Measurements from ENCODE around the gene OLFML3.
"Not testable (repeated sequence)": the region's sequence is repeated elsewhere in the genome, so short reads cannot be mapped to it uniquely, and the experiment has no call there.

OLFML3 gene

DNA sequence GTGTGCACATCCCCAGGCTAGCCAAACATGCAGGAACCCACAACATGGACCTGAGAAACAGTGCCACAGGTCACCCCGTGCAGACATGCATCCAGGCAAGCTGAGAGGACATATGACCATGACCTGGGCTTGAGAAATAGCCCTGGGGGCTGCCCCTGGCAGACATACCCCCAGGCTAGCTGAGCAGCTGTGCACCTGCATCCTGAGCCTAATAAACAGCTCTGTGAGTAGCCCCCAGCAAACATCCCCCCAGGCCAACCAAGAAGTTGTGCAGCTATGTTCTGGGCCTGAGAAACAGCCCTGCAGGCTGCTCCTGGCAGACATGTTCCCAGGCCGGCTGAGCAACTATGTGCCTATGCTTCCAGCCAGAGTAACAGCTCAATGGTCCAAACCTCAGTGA, 14.5 kb downstream of the OLFML3 start:
- H3K27me3 ChIP-seq (replicated peaks; ENCODE audit: control insufficient read depth, insufficient read depth, low read length), result no peaks in the 10 kb centered on the region
- H3K9ac ChIP-seq (ENCODE audit: low read length), result no peak overlapping the region
- no peak overlapping the region for H3K4me3 ChIP-seq (ENCODE audit: low read length)
- no peaks in the 10 kb centered on the region for H3K36me3 ChIP-seq (ENCODE audit: control insufficient read depth, insufficient read depth, low read length, severe bottlenecking)
- no peak for DNase-seq (ENCODE audit: low read depth)
- no peaks in the 10 kb centered on the region for H3K4me1 ChIP-seq (ENCODE audit: control insufficient read depth, insufficient read depth, low read length)
- peaks cover 23% of the 10 kb centered on the region for H3K9me3 ChIP-seq (ENCODE audit: control insufficient read depth, low read length)

DNA sequence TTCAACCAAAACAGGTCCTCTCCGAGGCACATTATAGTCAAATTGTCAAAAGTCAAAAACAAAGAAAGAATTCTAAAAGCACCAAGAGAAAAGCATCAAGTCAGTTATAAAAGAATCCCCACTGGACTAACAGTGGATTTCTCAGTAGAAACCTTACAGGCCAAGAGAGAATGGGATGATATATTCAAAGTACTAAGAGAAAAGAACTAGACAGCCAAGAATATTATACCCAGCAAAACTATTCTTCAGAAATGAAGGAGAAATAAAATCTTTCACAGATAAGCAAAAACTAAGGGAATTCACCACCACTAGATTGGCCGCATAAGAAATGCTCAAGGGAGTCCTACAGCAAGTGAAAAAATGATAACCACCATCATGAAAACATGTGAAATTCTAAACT, 16.1 kb downstream of the OLFML3 start:
- Histone ChIP-seq H3K27me3 (replicated peaks; ENCODE audit: control insufficient read depth, insufficient read depth, low read length) (no peaks in the 10 kb centered on the region), H3K4me1 (ENCODE audit: control insufficient read depth, insufficient read depth, low read length) (no peaks in the 10 kb centered on the region), H3K36me3 (ENCODE audit: control insufficient read depth, insufficient read depth, low read length, severe bottlenecking) (no peaks in the 10 kb centered on the region), H3K9me3 (ENCODE audit: control insufficient read depth, low read length) (peaks cover 21% of the 10 kb centered on the region), H3K4me3 (ENCODE audit: low read length) (no peak overlapping the region), H3K9ac (ENCODE audit: low read length) (no peak overlapping the region)
- DNase-seq (ENCODE audit: low read depth), result no peak

DNA sequence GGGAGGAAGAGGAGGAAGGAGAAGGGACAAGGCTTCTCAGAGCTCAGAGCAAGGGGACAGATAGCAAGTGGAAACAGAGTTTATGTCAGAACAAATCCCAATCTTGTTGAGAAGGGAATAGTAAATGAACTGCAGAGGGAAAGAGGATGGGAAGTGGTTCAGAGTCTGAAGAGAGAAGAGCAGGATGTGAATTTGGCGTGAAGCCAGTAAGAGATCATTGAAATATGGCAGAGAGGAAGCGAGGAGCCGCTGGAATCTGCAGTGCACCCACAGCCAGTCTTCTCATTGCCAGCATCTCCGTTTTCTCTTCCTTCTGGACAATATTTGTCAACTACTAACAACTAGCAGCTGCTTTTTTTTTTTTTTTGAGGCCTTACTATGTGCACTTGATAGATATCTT, 19.1 kb downstream of the OLFML3 start:
- H3K36me3 ChIP-seq (ENCODE audit: control insufficient read depth, insufficient read depth, low read length, severe bottlenecking), result no peaks in the 10 kb centered on the region
- H3K9ac ChIP-seq (ENCODE audit: low read length), result no peak overlapping the region
- peaks cover 21% of the 10 kb centered on the region for H3K9me3 ChIP-seq (ENCODE audit: control insufficient read depth, low read length)
- no peak for DNase-seq (ENCODE audit: low read depth)
- no peak overlapping the region for H3K4me3 ChIP-seq (ENCODE audit: low read length)
- no peaks in the 10 kb centered on the region for H3K27me3 ChIP-seq (replicated peaks; ENCODE audit: control insufficient read depth, insufficient read depth, low read length)
- H3K4me1 ChIP-seq (ENCODE audit: control insufficient read depth, insufficient read depth, low read length), result peaks cover 12% of the 10 kb centered on the region

DNA sequence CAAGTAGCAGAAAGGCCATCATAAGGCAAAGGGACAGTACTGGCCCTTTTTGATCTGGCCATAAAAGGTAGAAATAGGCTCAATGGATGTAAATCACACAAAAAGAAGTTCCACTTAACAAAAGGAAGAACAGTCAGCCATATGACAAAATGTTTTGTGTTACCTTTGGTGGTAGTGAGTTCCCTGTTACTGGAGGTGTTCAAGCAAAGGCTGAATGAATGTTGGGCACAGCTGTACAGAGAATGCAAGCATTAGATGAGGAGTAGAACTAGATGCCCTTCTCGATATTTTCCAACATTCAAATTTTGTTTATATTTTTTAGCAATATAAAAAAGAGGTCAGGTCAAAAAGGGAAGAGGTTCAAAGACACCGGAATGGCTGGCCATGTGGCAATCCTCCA, 20.0 kb downstream of the OLFML3 start:
- Histone ChIP-seq H3K4me3 (ENCODE audit: low read length) (no peak overlapping the region), H3K36me3 (ENCODE audit: control insufficient read depth, insufficient read depth, low read length, severe bottlenecking) (no peaks in the 10 kb centered on the region)
- no peak for DNase-seq (ENCODE audit: low read depth)

DNA sequence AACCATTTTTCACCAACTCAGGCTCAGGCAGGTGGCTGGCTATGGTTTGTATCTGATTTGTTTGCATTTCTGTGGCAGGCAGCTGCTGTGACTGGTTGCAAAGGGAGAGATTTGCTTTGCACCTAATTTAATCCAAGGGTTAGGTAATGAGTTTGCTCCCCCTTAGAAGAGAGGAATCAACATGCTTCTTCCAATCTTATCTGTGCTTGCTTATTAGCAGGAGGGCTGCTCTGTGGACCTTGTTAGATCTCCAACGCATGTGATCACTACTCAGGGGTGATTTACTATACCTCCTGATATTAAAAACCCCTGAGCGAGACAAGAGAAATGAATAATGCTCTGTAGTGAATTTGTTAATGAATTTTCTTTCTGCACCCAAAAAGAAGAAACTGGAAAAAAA, 20.5 kb downstream of the OLFML3 start:
- no peak overlapping the region for H3K9ac ChIP-seq (ENCODE audit: low read length)
- H3K36me3 ChIP-seq (ENCODE audit: control insufficient read depth, insufficient read depth, low read length, severe bottlenecking), result no peaks in the 10 kb centered on the region
- peaks cover 14% of the 10 kb centered on the region for H3K4me1 ChIP-seq (ENCODE audit: control insufficient read depth, insufficient read depth, low read length)
- no peaks in the 10 kb centered on the region for H3K27me3 ChIP-seq (replicated peaks; ENCODE audit: control insufficient read depth, insufficient read depth, low read length)
- no peak overlapping the region for H3K4me3 ChIP-seq (ENCODE audit: low read length)
- peaks cover 18% of the 10 kb centered on the region for H3K9me3 ChIP-seq (ENCODE audit: control insufficient read depth, low read length)
- no peak for DNase-seq (ENCODE audit: low read depth)

More for the DNA sequence above, 20.0 kb downstream of the OLFML3 start:
- peaks cover 14% of the 10 kb centered on the region for H3K4me1 ChIP-seq (ENCODE audit: control insufficient read depth, insufficient read depth, low read length)
- peaks cover 21% of the 10 kb centered on the region for H3K9me3 ChIP-seq (ENCODE audit: control insufficient read depth, low read length)
- no peak overlapping the region for H3K9ac ChIP-seq (ENCODE audit: low read length)
- no peaks in the 10 kb centered on the region for H3K27me3 ChIP-seq (replicated peaks; ENCODE audit: control insufficient read depth, insufficient read depth, low read length)

DNA sequence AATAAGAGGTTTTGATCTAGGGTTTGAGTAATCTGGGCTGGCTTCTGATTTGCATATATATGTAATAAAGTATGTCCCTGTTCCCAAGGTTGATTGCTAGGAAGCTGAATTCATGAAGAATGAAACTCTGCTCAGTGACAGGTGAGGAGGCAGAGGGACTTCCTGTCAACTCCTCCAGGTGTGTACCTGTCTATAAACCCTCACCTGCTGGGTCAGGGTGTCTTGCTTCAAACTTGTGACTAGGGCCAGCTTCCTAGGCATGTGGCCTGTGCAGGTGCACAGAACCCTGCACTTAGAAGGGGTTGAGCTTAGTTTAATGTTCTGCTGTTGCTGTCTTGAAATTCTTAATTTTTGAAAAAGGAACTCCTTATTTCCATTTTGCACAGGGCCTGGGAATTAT, 21.1 kb downstream of the OLFML3 start:
- peaks cover 12% of the 10 kb centered on the region for H3K9me3 ChIP-seq (ENCODE audit: control insufficient read depth, low read length)
- no peaks in the 10 kb centered on the region for H3K27me3 ChIP-seq (replicated peaks; ENCODE audit: control insufficient read depth, insufficient read depth, low read length)
- no peak for DNase-seq (ENCODE audit: low read depth)
- H3K9ac ChIP-seq (ENCODE audit: low read length), result no peak overlapping the region
- peaks cover 14% of the 10 kb centered on the region for H3K4me1 ChIP-seq (ENCODE audit: control insufficient read depth, insufficient read depth, low read length)
- H3K4me3 ChIP-seq (ENCODE audit: low read length), result no peak overlapping the region
- H3K36me3 ChIP-seq (ENCODE audit: control insufficient read depth, insufficient read depth, low read length, severe bottlenecking), result no peaks in the 10 kb centered on the region

DNA sequence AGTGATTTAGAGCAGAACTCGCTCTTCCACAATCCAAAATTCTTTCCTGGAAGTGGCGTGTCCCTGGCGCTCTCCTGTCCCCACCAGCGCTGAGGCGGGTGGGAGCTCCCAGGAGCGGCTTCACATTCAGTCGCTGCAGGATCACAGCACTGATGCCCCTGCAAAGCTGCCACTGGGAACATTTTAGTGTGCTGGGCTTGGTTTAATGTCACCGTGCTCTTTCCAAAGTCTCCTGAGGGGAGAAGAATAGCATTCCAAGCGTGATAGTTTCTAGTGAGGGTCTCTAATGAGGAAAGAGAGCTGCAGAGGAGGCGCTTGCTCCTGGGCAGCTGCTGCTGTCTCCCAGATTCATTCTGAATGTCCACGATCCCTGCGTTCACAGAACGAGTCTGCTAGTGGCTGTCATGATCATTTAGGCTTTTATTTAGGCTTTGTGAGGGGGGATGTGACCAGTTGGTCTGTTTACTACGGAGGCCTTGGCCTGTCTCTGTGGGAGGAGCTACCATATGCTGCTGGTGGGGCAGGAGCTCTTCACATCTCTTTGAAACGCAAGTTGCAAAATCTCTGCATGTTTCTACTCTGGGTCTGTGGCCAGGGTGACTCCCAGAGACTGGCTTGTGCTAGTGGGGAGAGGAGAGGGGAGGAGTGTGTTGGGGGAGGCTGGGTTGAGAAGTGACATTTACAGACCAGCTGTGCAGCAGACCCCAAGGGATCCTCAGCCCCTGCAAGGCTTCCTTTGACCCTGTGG, 23.4 kb downstream of the OLFML3 start:
- peak overlapping the region; percentile 6 for H3K4me3 ChIP-seq (ENCODE audit: low read length)
- H3K4me1 ChIP-seq (ENCODE audit: control insufficient read depth, insufficient read depth, low read length), result peaks cover 14% of the 10 kb centered on the region
- no peak overlapping the region for H3K9ac ChIP-seq (ENCODE audit: low read length)
- no peaks in the 10 kb centered on the region for H3K9me3 ChIP-seq (ENCODE audit: control insufficient read depth, low read length)
- H3K36me3 ChIP-seq (ENCODE audit: control insufficient read depth, insufficient read depth, low read length, severe bottlenecking), result no peaks in the 10 kb centered on the region
- peak; percentile 76 for DNase-seq (ENCODE audit: low read depth)
- no peaks in the 10 kb centered on the region for H3K27me3 ChIP-seq (replicated peaks; ENCODE audit: control insufficient read depth, insufficient read depth, low read length)

DNA sequence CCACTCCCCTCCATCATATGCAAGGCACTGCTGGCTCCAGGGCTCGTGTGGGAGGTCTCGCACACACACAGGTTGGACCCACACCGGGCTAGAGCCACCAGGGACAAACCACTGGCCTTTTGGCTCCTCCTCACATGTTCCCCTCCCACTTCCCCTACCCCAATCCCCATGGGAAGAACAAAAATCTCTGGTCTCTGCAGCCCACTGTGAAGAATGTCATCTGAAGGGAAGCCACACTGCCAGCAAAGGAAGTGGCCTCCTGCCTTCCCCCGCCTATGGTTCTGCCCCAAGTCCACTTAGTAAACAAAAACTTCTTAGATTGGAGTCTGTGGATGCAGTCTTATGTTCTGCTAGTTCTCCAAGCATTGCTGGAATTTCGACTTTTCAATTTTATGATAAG, 24.2 kb downstream of the OLFML3 start:
- H3K9me3 ChIP-seq (ENCODE audit: control insufficient read depth, low read length), result no peaks in the 10 kb centered on the region
- peaks cover 16% of the 10 kb centered on the region for H3K4me1 ChIP-seq (ENCODE audit: control insufficient read depth, insufficient read depth, low read length)
- no peak overlapping the region for H3K4me3 ChIP-seq (ENCODE audit: low read length)
- no peaks in the 10 kb centered on the region for H3K27me3 ChIP-seq (replicated peaks; ENCODE audit: control insufficient read depth, insufficient read depth, low read length)
- no peak overlapping the region for H3K9ac ChIP-seq (ENCODE audit: low read length)
- H3K36me3 ChIP-seq (ENCODE audit: control insufficient read depth, insufficient read depth, low read length, severe bottlenecking), result no peaks in the 10 kb centered on the region
- no peak for DNase-seq (ENCODE audit: low read depth)

DNA sequence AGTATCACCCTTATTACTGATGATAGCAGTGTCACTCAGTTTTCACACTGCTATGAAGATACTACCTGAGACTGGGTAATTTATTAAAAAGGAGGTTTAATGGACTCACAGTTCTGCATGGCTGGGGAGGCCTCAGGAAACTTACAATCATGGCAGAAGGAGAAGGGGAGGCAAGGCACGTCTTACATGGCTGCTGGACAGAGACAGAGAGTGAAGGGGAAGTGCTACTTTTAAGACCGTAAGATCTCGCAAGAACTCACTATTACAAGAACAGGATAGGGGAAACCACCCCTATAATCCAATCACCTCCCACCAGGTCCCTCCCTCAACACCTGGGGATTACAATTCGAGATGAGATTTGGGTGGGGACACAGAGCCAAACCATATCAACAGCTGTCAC, 27.6 kb downstream of the OLFML3 start:
- not testable (repeated sequence) for H3K4me3 ChIP-seq (ENCODE audit: low read length); DNase-seq (ENCODE audit: low read depth); H3K9me3 ChIP-seq (ENCODE audit: control insufficient read depth, low read length); H3K27me3 ChIP-seq (replicated peaks; ENCODE audit: control insufficient read depth, insufficient read depth, low read length); H3K9ac ChIP-seq (ENCODE audit: low read length); H3K36me3 ChIP-seq (ENCODE audit: control insufficient read depth, insufficient read depth, low read length, severe bottlenecking)
- H3K4me1 ChIP-seq (ENCODE audit: control insufficient read depth, insufficient read depth, low read length), result peaks cover 30% of the 10 kb centered on the region

DNA sequence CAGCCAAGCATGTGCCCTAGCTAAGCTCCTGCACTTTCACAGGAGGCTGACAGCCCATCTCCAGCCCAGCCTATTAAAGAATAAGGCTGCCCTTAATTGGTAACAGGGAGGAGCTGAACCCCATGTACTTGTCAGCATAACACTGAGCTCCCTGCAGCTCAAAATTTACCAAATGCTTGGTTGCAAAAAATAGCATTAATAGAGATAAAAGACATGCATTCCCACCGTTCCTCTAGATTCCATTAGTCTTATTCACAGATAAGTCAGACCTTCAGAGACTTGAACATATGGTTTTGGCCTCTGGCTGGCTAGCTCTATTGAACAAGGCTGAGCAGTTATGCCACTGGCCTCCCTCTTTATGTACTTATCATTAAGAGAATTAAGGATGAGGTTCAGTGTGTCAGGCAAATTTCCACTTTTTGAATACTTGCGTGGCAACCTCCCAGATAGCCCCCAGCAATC, 29.2 kb downstream of the OLFML3 start:
- Histone ChIP-seq H3K9ac (ENCODE audit: low read length) (no peak overlapping the region), H3K4me3 (ENCODE audit: low read length) (no peak overlapping the region), H3K4me1 (ENCODE audit: control insufficient read depth, insufficient read depth, low read length) (peaks cover 17% of the 10 kb centered on the region), H3K27me3 (replicated peaks; ENCODE audit: control insufficient read depth, insufficient read depth, low read length) (no peaks in the 10 kb centered on the region), H3K36me3 (ENCODE audit: control insufficient read depth, insufficient read depth, low read length, severe bottlenecking) (no peaks in the 10 kb centered on the region), H3K9me3 (ENCODE audit: control insufficient read depth, low read length) (no peaks in the 10 kb centered on the region)
- DNase-seq (ENCODE audit: low read depth), result no peak

DNA sequence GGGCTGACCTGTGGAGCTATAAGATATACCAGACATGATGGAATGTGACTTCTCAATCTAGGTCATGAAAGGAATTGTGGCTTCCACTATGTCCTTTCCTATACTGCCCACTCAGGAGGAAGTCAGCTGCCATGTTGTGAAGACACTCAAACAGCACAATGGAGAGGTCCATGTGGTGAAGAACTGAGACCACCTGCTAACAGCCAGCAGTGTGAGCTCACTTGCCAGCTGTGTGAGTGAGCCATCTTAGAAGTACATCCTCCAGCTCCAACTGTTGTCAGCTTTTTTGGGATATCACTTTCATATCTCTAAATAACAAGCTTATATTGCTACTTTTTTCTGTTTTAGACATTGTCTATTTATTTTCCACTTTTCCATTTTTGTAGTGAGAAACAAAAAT, 29.7 kb downstream of the OLFML3 start:
- Histone ChIP-seq H3K9ac (ENCODE audit: low read length) (no peak overlapping the region), H3K4me3 (ENCODE audit: low read length) (no peak overlapping the region), H3K27me3 (replicated peaks; ENCODE audit: control insufficient read depth, insufficient read depth, low read length) (no peaks in the 10 kb centered on the region), H3K9me3 (ENCODE audit: control insufficient read depth, low read length) (no peaks in the 10 kb centered on the region), H3K36me3 (ENCODE audit: control insufficient read depth, insufficient read depth, low read length, severe bottlenecking) (no peaks in the 10 kb centered on the region), H3K4me1 (ENCODE audit: control insufficient read depth, insufficient read depth, low read length) (peaks cover 16% of the 10 kb centered on the region)
- DNase-seq (ENCODE audit: low read depth), result no peak

DNA sequence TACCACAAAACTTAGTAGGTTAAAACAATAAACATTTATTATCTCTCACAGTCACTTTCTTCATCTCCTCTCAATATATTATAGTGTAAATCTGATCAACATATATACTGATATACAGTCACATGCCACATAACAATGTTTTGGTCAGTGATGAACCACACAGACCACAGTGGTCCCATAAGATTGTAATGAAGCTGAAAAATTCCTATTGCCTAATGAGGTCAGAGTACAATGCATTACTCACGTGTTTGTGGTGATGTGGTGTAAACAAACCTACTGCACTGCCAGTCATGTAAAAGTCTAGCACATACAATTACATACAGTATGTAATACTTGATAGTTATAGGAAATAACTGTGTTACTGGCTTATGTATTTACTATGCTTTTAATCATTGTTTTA, 30.1 kb downstream of the OLFML3 start:
- H3K27me3 ChIP-seq (replicated peaks; ENCODE audit: control insufficient read depth, insufficient read depth, low read length), result no peaks in the 10 kb centered on the region
- no peaks in the 10 kb centered on the region for H3K36me3 ChIP-seq (ENCODE audit: control insufficient read depth, insufficient read depth, low read length, severe bottlenecking)
- H3K9ac ChIP-seq (ENCODE audit: low read length), result no peak overlapping the region
- H3K4me1 ChIP-seq (ENCODE audit: control insufficient read depth, insufficient read depth, low read length), result peaks cover 16% of the 10 kb centered on the region
- H3K9me3 ChIP-seq (ENCODE audit: control insufficient read depth, low read length), result no peaks in the 10 kb centered on the region
- peak; percentile 53 for DNase-seq (ENCODE audit: low read depth)
- no peak overlapping the region for H3K4me3 ChIP-seq (ENCODE audit: low read length)

Data from adipocyte (in vitro differentiated cells).